OCI-LY1 (cell line): ENCODE data around the gene NEK4.

Experiments
- H2AFZ ChIP-seq: fragments of 200-600 bp; sonication (generic), shearing (Covaris generic); 2 replicates; pipeline ENCODE4 v1.6.0; 2014; ENCODE audit warnings: antibody characterized with exemption, mild to moderate bottlenecking, low read length
- H3F3A ChIP-seq: fragments of 200-600 bp; sonication (generic), shearing (Covaris generic); 2 replicates; pipeline ENCODE4 v1.6.0; 2014; ENCODE audit warnings: mild to moderate bottlenecking, antibody characterized with exemption, low read length, moderate library complexity; ENCODE audit not compliant: insufficient read depth
- H3K27ac ChIP-seq: fragments of 200-600 bp; sonication (generic); 2 replicates; pipeline ENCODE4 v1.5.1; 2014; ENCODE audit warnings: low read length, mixed run types, mild to moderate bottlenecking, low read depth; ENCODE audit not compliant: poor library complexity, severe bottlenecking
- H3K27me3 ChIP-seq: fragments of 200-600 bp; sonication (generic); 2 replicates; pipeline ENCODE4 v1.6.0; 2014; ENCODE audit warnings: antibody characterized with exemption, mild to moderate bottlenecking, low read length, moderate library complexity; ENCODE audit not compliant: insufficient read depth
- H3K36me3 ChIP-seq: fragments of 200-600 bp; sonication (generic); 2 replicates; pipeline ENCODE4 v1.6.1; 2014; ENCODE audit warnings: mild to moderate bottlenecking, antibody characterized with exemption, low read length, moderate library complexity, mixed read lengths; ENCODE audit not compliant: insufficient read depth
- H3K4me1 ChIP-seq: fragments of 200-600 bp; sonication (generic); 2 replicates; pipeline ENCODE4 v1.5.1; 2014; ENCODE audit warnings: mild to moderate bottlenecking, low read length, moderate library complexity; ENCODE audit not compliant: insufficient read depth, severe bottlenecking
- H3K4me2 ChIP-seq: fragments of 200-600 bp; sonication (generic), shearing (Covaris generic); 2 replicates; pipeline ENCODE4 v1.6.1; 2014; ENCODE audit warnings: low read length
- H3K4me3 ChIP-seq: fragments of 200-600 bp; sonication (generic); 2 replicates; pipeline ENCODE4 v1.5.1; 2014; ENCODE audit warnings: low read length, low read depth, mild to moderate bottlenecking, mixed read lengths; ENCODE audit not compliant: poor library complexity, severe bottlenecking
- H3K79me2 ChIP-seq: fragments of 200-600 bp; shearing (Covaris generic); 2 replicates; pipeline ENCODE4 v1.6.1; 2016; ENCODE audit warnings: mixed run types, low read length, mixed read lengths; ENCODE audit not compliant: insufficient read depth
- H3K9ac ChIP-seq: fragments of 200-600 bp; sonication (generic), shearing (Covaris generic); 2 replicates; pipeline ENCODE4 v1.6.1; 2014; ENCODE audit warnings: mild to moderate bottlenecking, low read length, mixed read lengths
- H3K9me2 ChIP-seq: fragments of 200-600 bp; sonication (generic), shearing (Covaris generic); 2 replicates; pipeline ENCODE4 v1.6.1; 2014; ENCODE audit warnings: low read depth, mild to moderate bottlenecking, low read length, mixed read lengths
- H3K9me3 ChIP-seq: fragments of 200-600 bp; shearing (Covaris generic); 2 replicates; pipeline ENCODE4 v1.6.1; 2014; ENCODE audit warnings: low read length, mixed read lengths
- H4K20me1 ChIP-seq: fragments of 200-600 bp; sonication (generic), shearing (Covaris generic); 2 replicates; pipeline ENCODE4 v1.6.0; 2016; ENCODE audit warnings: mild to moderate bottlenecking, low read length; ENCODE audit not compliant: insufficient read depth
- EZH2 ChIP-seq: fragments of 200-600 bp; sonication (generic), shearing (Covaris generic); IDR thresholded peaks from 2 replicates; pipeline ENCODE4 v1.8.0; 2017; ENCODE audit warnings: borderline replicate concordance, mixed run types, mild to moderate bottlenecking, antibody characterized with exemption, low read length, moderate library complexity, mixed read lengths
- TF ChIP-seq, protein P1 (sequence below): fragments of 200-600 bp; sonication (generic), shearing (Covaris generic); IDR thresholded peaks from 2 replicates; pipeline ENCODE4 v1.5.1; 2017; ENCODE audit warnings: mild to moderate bottlenecking, antibody characterized with exemption, low read length, moderate library complexity, mixed read lengths

Gene NEK4

DNA sequence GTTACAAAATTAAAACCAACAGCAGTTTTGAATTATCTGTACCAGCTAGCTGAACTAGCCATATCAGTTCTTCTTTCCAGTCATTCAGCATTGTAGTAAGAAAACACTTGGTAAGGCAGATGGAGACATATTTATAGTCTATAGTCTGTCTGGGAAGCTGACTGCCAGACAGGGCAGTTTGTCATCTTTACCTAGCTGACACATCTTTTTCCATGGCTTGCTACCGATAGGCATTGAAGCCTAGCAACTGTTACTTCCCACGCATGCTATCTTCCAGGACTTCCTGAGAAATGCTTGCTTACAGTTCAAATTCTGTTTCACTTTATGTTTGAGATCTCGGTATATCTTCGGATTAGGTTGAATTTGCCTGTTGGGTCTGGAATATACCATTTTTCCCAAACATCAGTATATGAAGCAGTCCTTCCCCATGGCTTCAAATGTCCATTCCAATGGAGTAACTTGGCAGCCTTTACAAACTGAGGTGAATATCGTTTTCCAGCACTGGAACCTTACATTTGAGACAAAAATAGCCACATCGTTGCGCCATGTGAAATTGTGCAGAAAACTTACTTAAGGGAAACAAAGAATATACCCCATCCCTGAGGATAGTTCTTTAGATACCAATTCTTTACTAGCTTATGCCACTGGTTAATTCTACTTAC lies 76.1 kb downstream of the NEK4 start:
- Histone ChIP-seq H3K4me2 (no peak overlapping the region), H2AFZ (no peak overlapping the region), H3K27me3 (no peaks in the 10 kb centered on the region), H3F3A (peaks cover 19% of the 10 kb centered on the region; the same call in 1 of the 2 replicates), H3K4me1 (no peaks in the 10 kb centered on the region), H3K4me3 (no peak overlapping the region), H3K9me3 (no peaks in the 10 kb centered on the region), H3K9me2 (no peaks in the 10 kb centered on the region), H3K36me3 (peaks cover 85% of the 10 kb centered on the region), H3K9ac (no peak overlapping the region), H4K20me1 (no peaks in the 10 kb centered on the region), H3K79me2 (no peaks in the 10 kb centered on the region), H3K27ac (no peak overlapping the region)
- TF ChIP-seq, protein P1, sequence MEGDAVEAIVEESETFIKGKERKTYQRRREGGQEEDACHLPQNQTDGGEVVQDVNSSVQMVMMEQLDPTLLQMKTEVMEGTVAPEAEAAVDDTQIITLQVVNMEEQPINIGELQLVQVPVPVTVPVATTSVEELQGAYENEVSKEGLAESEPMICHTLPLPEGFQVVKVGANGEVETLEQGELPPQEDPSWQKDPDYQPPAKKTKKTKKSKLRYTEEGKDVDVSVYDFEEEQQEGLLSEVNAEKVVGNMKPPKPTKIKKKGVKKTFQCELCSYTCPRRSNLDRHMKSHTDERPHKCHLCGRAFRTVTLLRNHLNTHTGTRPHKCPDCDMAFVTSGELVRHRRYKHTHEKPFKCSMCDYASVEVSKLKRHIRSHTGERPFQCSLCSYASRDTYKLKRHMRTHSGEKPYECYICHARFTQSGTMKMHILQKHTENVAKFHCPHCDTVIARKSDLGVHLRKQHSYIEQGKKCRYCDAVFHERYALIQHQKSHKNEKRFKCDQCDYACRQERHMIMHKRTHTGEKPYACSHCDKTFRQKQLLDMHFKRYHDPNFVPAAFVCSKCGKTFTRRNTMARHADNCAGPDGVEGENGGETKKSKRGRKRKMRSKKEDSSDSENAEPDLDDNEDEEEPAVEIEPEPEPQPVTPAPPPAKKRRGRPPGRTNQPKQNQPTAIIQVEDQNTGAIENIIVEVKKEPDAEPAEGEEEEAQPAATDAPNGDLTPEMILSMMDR: no peak
- TF ChIP-seq EZH2: no peak

DNA sequence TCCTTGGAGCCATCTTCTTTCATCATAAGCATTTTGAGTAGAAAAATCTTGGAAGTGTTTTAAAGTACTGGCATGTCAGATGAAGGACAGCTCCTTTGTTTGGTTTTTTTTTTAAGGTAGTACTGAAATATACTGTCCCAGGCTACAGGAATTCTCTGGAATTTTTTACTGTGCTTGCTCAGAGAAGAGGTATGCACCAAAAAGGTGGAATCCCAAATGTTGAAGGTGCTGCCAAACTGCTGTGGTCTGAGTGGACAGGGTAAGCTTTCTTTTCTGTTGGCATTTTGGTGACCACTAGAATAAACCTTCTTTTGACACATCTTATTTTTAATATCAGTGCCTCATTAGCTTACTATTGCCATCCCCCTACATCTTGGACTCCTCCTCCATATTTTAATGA lies 77.7 kb downstream of the NEK4 start:
- H2AFZ ChIP-seq: no peak overlapping the region
- no peaks in the 10 kb centered on the region; the same call in 1 of the 2 replicates for H3K79me2 ChIP-seq
- H3K9me3 ChIP-seq: no peaks in the 10 kb centered on the region
- H3F3A ChIP-seq: peaks cover 14% of the 10 kb centered on the region; the same call in 1 of the 2 replicates
- peaks cover 100% of the 10 kb centered on the region for H3K36me3 ChIP-seq
- no peak overlapping the region for H3K9ac ChIP-seq
- no peak overlapping the region for H3K4me3 ChIP-seq
- H3K4me1 ChIP-seq: peaks cover 1% of the 10 kb centered on the region
- no peaks in the 10 kb centered on the region for H3K9me2 ChIP-seq
- H3K4me2 ChIP-seq: no peak overlapping the region
- TF ChIP-seq, protein P1: no peak
- no peak for TF ChIP-seq EZH2
- H3K27me3 ChIP-seq: no peaks in the 10 kb centered on the region
- no peak overlapping the region for H3K27ac ChIP-seq
- H4K20me1 ChIP-seq: no peaks in the 10 kb centered on the region

DNA sequence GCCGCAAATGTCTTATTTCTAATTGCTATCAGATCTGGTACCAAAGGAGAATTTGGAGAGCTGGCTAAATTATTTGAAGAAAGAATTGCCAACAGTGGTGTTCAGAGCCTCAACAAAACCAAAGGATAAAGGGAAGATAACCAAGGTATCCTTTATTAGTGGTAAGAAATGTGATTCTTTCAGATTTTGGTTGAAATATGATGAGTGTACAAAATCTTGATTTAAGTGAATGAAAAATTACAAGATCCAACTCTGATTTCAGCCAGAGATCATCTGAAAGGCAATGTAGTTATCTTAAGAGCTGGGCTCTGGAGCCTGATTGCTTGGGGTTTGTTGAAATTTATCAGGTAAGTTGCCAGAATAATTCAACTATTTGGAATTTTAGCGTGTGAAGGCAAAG lies 80.2 kb downstream of the NEK4 start:
- Histone ChIP-seq H3F3A (peaks cover 10% of the 10 kb centered on the region; the same call in 1 of the 2 replicates), H3K4me2 (no peak overlapping the region), H3K36me3 (peaks cover 95% of the 10 kb centered on the region), H2AFZ (no peak overlapping the region), H4K20me1 (no peaks in the 10 kb centered on the region), H3K4me3 (no peak overlapping the region), H3K4me1 (peaks cover 18% of the 10 kb centered on the region), H3K9me3 (no peaks in the 10 kb centered on the region), H3K27me3 (no peaks in the 10 kb centered on the region), H3K9me2 (no peaks in the 10 kb centered on the region), H3K79me2 (peaks cover 16% of the 10 kb centered on the region), H3K9ac (no peak overlapping the region), H3K27ac (no peak overlapping the region)
- TF ChIP-seq, protein P1: no peak
- no peak for TF ChIP-seq EZH2
